ENCODE results near the gene CPN1. TPM values are rescaled to one million over a fixed set of nuclear protein-coding genes. Genes with fewer than 3 reads are reported as not detected.

Gene CPN1
- total and polyA plus RNA-seq, 10 of the 15 experiments (the other 5 are each of a cell fraction or from before 2014, with no cell fraction given) = 0.03 to 0.10 TPM; not detected in 8

GRCh38 chr10:100020142-100020885, 61.4 kb downstream of the CPN1 start:
- no peaks in the 10 kb centered on the region; the same call in 2 of the 3 replicates for H3K9me3 ChIP-seq (replicated peaks; ENCODE audit: control insufficient read depth, insufficient read depth, low read length)
- DNase-seq (ENCODE audit: low read depth, low spot score) = peak; percentile 87
- no TSS peak for BruUV-seq (replicated peaks)
- TF ChIP-seq TCF3 (IDR thresholded peaks at IDR 0.05; ENCODE audit: borderline replicate concordance, insufficient read depth, low read depth, low read length) = peak; percentile 96
- TF ChIP-seq TBL1XR1 (IDR thresholded peaks at IDR 0.05; ENCODE audit: low read depth, low read length) = 0 out of 2 replicates have a peak, but pooled peaks have one; percentile 12
- TF ChIP-seq HDAC6 (IDR thresholded peaks at IDR 0.05; ENCODE audit: unreplicated experiment) = no peak
- peak; percentile 90 for TF ChIP-seq MEF2A (IDR thresholded peaks at IDR 0.05; ENCODE audit: insufficient read depth, low read depth, low read length)
- TF ChIP-seq SMARCA5 (IDR thresholded peaks at IDR 0.05) = no peak
- TF ChIP-seq JUND (IDR thresholded peaks at IDR 0.05; ENCODE audit: low read depth, low read length) = no peak
- no peak; the same call in 1 of the 2 replicates for TF ChIP-seq SMAD5 (IDR thresholded peaks at IDR 0.05; ENCODE audit: low read depth)
- peak; percentile 43; the same call in 1 of the 2 replicates for TF ChIP-seq TAF1 (IDR thresholded peaks at IDR 0.05; ENCODE audit: borderline replicate concordance, low read depth, low read length)
- TF ChIP-seq ELK1 (IDR thresholded peaks at IDR 0.05; ENCODE audit: low read depth, low read length) = no peak
- TF ChIP-seq HCFC1 (IDR thresholded peaks at IDR 0.05; ENCODE audit: low read length) = no peak
- peak; percentile 95 for TF ChIP-seq RUNX3 (IDR thresholded peaks at IDR 0.05; ENCODE audit: low read length)
- peak; percentile 49; the same call in 1 of the 2 replicates for TF ChIP-seq FOXM1 (IDR thresholded peaks at IDR 0.05; ENCODE audit: low read depth, low read length)
- no peak for TF ChIP-seq USF2 (IDR thresholded peaks at IDR 0.05; ENCODE audit: borderline replicate concordance, low read depth, low read length)
- TF ChIP-seq IRF4 (IDR thresholded peaks at IDR 0.05; ENCODE audit: low read depth, low read length) = peak; percentile 60; the same call in 1 of the 2 replicates
- TF ChIP-seq FOXK2 (IDR thresholded peaks at IDR 0.05) = no peak
- TF ChIP-seq HSF1 (IDR thresholded peaks at IDR 0.05; ENCODE audit: low read depth, low read length) = no peak
- no peak for TF ChIP-seq MEF2B (IDR thresholded peaks at IDR 0.05; ENCODE audit: partially characterized antibody, poor library complexity, severe bottlenecking)
- 0 out of 4 replicates have a peak, but pooled peaks of 1 of the 2 experiments have one; percentile 10 for TF ChIP-seq BHLHE40 (IDR thresholded peaks at IDR 0.05; ENCODE audit: borderline replicate concordance in 1 of 2, low read depth in 2 of 2, low read length in 1 of 2)

More at GRCh38 chr10:100020142-100020885, 61.4 kb downstream of the CPN1 start:
- Histone ChIP-seq H3K9ac (ENCODE audit: control insufficient read depth, insufficient read depth, low read length) (peak overlapping the region; percentile 66), H3K4me3 (peak overlapping the region; percentile 41; the same call in 1 of the 2 replicates), H3K79me2 (ENCODE audit: control insufficient read depth, insufficient read depth, low read length) (no peaks in the 10 kb centered on the region), H3K4me2 (ENCODE audit: control insufficient read depth, insufficient read depth) (peak overlapping the region; percentile 82), H4K20me1 (ENCODE audit: control insufficient read depth, insufficient read depth) (no peaks in the 10 kb centered on the region), H2AFZ (ENCODE audit: control insufficient read depth, low read depth, low read length) (peak overlapping the region; percentile 65), H3K4me1 (ENCODE audit: control insufficient read depth, insufficient read depth, low read length) (peaks cover 29% of the 10 kb centered on the region), H3K27ac (ENCODE audit: control insufficient read depth, insufficient read depth) (peak overlapping the region; percentile 94), H3K36me3 (ENCODE audit: control insufficient read depth in 2 of 2, insufficient read depth in 2 of 2, low read length in 1 of 2) (no peaks in the 10 kb centered on the region), H3K27me3 (replicated peaks in 1 of 2; ENCODE audit: control insufficient read depth in 2 of 2, insufficient read depth in 2 of 2, low read length in 1 of 2) (no peaks in the 10 kb centered on the region)
- intact Hi-C loops (cut with micrococcal nuclease; ENCODE audit: unreplicated experiment) = no loop called here
- FAIRE-seq (peak; percentile 84), ATAC-seq (peak; percentile 92)
- CTCF ChIA-PET = interaction anchor here (1.0 to 3.0 kb wide), 12 partner anchors 9 to 174 kb away, joined by 3 to 33 read pairs (median 7); partner anchors contain the start of gene DNMBP
- in situ Hi-C loops (cut with MboI) = no loop called here
- RAD21 ChIA-PET (ENCODE audit: unreplicated experiment) = interaction anchor here (0.7 to 2.5 kb wide), 13 partner anchors 9 to 174 kb away, joined by 3 to 17 read pairs (median 5); partner anchors contain the start of gene DNMBP
- SMC1A ChIA-PET (ENCODE audit: uncharacterized antibody, unreplicated experiment) = interaction anchor here (0.9 to 6.3 kb wide), 11 partner anchors 10 to 175 kb away, joined by 3 to 54 read pairs (median 10); partner anchors contain the start of gene DNMBP
- POLR2A ChIA-PET = interaction anchor here (1.1 to 1.4 kb wide), 2 partner anchors 14 to 26 kb away, joined by 5 read pairs; no protein-coding TSS in a partner anchor
- 20% methylated on average over 5 of the region's 5 CpGs for WGBS (ENCODE audit: insufficient coverage, insufficient replicate concordance, low lambda C conversion rate, missing lambda C conversion rate)

All from GM12878 (cell line).